ENCODE measurements around the gene CLDN1.

CLDN1 gene

GRCh38 chr3:190319660-190320059 is 2.6 kb downstream of the CLDN1 start:
- Histone ChIP-seq H3K36me3 (ENCODE audit: control insufficient read depth, insufficient read depth, low read length) (no peaks in the 10 kb centered on the region), H3K4me1 (ENCODE audit: control insufficient read depth, insufficient read depth, low read length, poor library complexity, severe bottlenecking) (peaks cover 5% of the 10 kb centered on the region), H3K9me3 (ENCODE audit: control insufficient read depth, low read length) (no peaks in the 10 kb centered on the region), H3K27ac (ENCODE audit: insufficient read depth, low read length, poor library complexity, severe bottlenecking) (no peak overlapping the region), H3K27me3 (replicated peaks; ENCODE audit: control insufficient read depth, insufficient read depth, low read length, poor library complexity, severe bottlenecking) (peaks cover 10% of the 10 kb centered on the region), H3K4me3 (ENCODE audit: insufficient read depth, low read depth, low read length, poor library complexity, severe bottlenecking) (no peak overlapping the region)
- no peak for DNase-seq

- no peak for DNase-seq
- Histone ChIP-seq H3K9me3 (ENCODE audit: control insufficient read depth, low read length) (no peaks in the 10 kb centered on the region), H3K27ac (ENCODE audit: insufficient read depth, low read length, poor library complexity, severe bottlenecking) (no peak overlapping the region), H3K4me1 (ENCODE audit: control insufficient read depth, insufficient read depth, low read length, poor library complexity, severe bottlenecking) (peaks cover 5% of the 10 kb centered on the region), H3K36me3 (ENCODE audit: control insufficient read depth, insufficient read depth, low read length) (no peaks in the 10 kb centered on the region), H3K4me3 (ENCODE audit: insufficient read depth, low read depth, low read length, poor library complexity, severe bottlenecking) (no peak overlapping the region), H3K27me3 (replicated peaks; ENCODE audit: control insufficient read depth, insufficient read depth, low read length, poor library complexity, severe bottlenecking) (peaks cover 10% of the 10 kb centered on the region)
Measured at GRCh38 chr3:190318666-190319065, 3.6 kb downstream of the CLDN1 start.

GRCh38 chr3:190314741-190315140 is 7.5 kb downstream of the CLDN1 start:
- H3K36me3 ChIP-seq (ENCODE audit: control insufficient read depth, insufficient read depth, low read length) = no peaks in the 10 kb centered on the region
- no peak for DNase-seq
- no peak overlapping the region for H3K27ac ChIP-seq (ENCODE audit: insufficient read depth, low read length, poor library complexity, severe bottlenecking)
- no peaks in the 10 kb centered on the region for H3K4me1 ChIP-seq (ENCODE audit: control insufficient read depth, insufficient read depth, low read length, poor library complexity, severe bottlenecking)
- H3K4me3 ChIP-seq (ENCODE audit: insufficient read depth, low read depth, low read length, poor library complexity, severe bottlenecking) = no peak overlapping the region
- H3K27me3 ChIP-seq (replicated peaks; ENCODE audit: control insufficient read depth, insufficient read depth, low read length, poor library complexity, severe bottlenecking) = peaks cover 5% of the 10 kb centered on the region
- no peaks in the 10 kb centered on the region for H3K9me3 ChIP-seq (ENCODE audit: control insufficient read depth, low read length)

GRCh38 chr3:190309414-190309813 is 12.8 kb downstream of the CLDN1 start:
- H3K4me3 ChIP-seq (ENCODE audit: insufficient read depth, low read depth, low read length, poor library complexity, severe bottlenecking) = no peak overlapping the region
- no peaks in the 10 kb centered on the region for H3K27me3 ChIP-seq (replicated peaks; ENCODE audit: control insufficient read depth, insufficient read depth, low read length, poor library complexity, severe bottlenecking)
- no peaks in the 10 kb centered on the region for H3K36me3 ChIP-seq (ENCODE audit: control insufficient read depth, insufficient read depth, low read length)
- no peaks in the 10 kb centered on the region for H3K9me3 ChIP-seq (ENCODE audit: control insufficient read depth, low read length)
- H3K4me1 ChIP-seq (ENCODE audit: control insufficient read depth, insufficient read depth, low read length, poor library complexity, severe bottlenecking) = no peaks in the 10 kb centered on the region
- H3K27ac ChIP-seq (ENCODE audit: insufficient read depth, low read length, poor library complexity, severe bottlenecking) = no peak overlapping the region
- no peak for DNase-seq

- H3K27ac ChIP-seq (ENCODE audit: insufficient read depth, low read length, poor library complexity, severe bottlenecking) = no peak overlapping the region
- no peaks in the 10 kb centered on the region for H3K36me3 ChIP-seq (ENCODE audit: control insufficient read depth, insufficient read depth, low read length)
- H3K4me1 ChIP-seq (ENCODE audit: control insufficient read depth, insufficient read depth, low read length, poor library complexity, severe bottlenecking) = no peaks in the 10 kb centered on the region
- no peak overlapping the region for H3K4me3 ChIP-seq (ENCODE audit: insufficient read depth, low read depth, low read length, poor library complexity, severe bottlenecking)
- DNase-seq = no peak
- no peaks in the 10 kb centered on the region for H3K9me3 ChIP-seq (ENCODE audit: control insufficient read depth, low read length)
- no peaks in the 10 kb centered on the region for H3K27me3 ChIP-seq (replicated peaks; ENCODE audit: control insufficient read depth, insufficient read depth, low read length, poor library complexity, severe bottlenecking)
Measured at GRCh38 chr3:190308154-190308553, 14.1 kb downstream of the CLDN1 start.

- no peak for DNase-seq
- Histone ChIP-seq H3K27ac (ENCODE audit: insufficient read depth, low read length, poor library complexity, severe bottlenecking) (no peak overlapping the region), H3K36me3 (ENCODE audit: control insufficient read depth, insufficient read depth, low read length) (no peaks in the 10 kb centered on the region), H3K9me3 (ENCODE audit: control insufficient read depth, low read length) (no peaks in the 10 kb centered on the region), H3K4me3 (ENCODE audit: insufficient read depth, low read depth, low read length, poor library complexity, severe bottlenecking) (no peak overlapping the region), H3K27me3 (replicated peaks; ENCODE audit: control insufficient read depth, insufficient read depth, low read length, poor library complexity, severe bottlenecking) (no peaks in the 10 kb centered on the region), H3K4me1 (ENCODE audit: control insufficient read depth, insufficient read depth, low read length, poor library complexity, severe bottlenecking) (no peaks in the 10 kb centered on the region)
Measured at GRCh38 chr3:190307164-190307545, 15.1 kb downstream of the CLDN1 start.

GRCh38 chr3:190306513-190307163 is 15.6 kb downstream of the CLDN1 start:
- no peak overlapping the region for H3K27ac ChIP-seq (ENCODE audit: insufficient read depth, low read length, poor library complexity, severe bottlenecking)
- DNase-seq = no peak
- H3K36me3 ChIP-seq (ENCODE audit: control insufficient read depth, insufficient read depth, low read length) = no peaks in the 10 kb centered on the region
- no peak overlapping the region for H3K4me3 ChIP-seq (ENCODE audit: insufficient read depth, low read depth, low read length, poor library complexity, severe bottlenecking)
- H3K9me3 ChIP-seq (ENCODE audit: control insufficient read depth, low read length) = no peaks in the 10 kb centered on the region
- H3K4me1 ChIP-seq (ENCODE audit: control insufficient read depth, insufficient read depth, low read length, poor library complexity, severe bottlenecking) = no peaks in the 10 kb centered on the region
- no peaks in the 10 kb centered on the region for H3K27me3 ChIP-seq (replicated peaks; ENCODE audit: control insufficient read depth, insufficient read depth, low read length, poor library complexity, severe bottlenecking)

- Histone ChIP-seq H3K9me3 (ENCODE audit: control insufficient read depth, low read length) (no peaks in the 10 kb centered on the region), H3K27me3 (replicated peaks; ENCODE audit: control insufficient read depth, insufficient read depth, low read length, poor library complexity, severe bottlenecking) (no peaks in the 10 kb centered on the region), H3K36me3 (ENCODE audit: control insufficient read depth, insufficient read depth, low read length) (no peaks in the 10 kb centered on the region), H3K27ac (ENCODE audit: insufficient read depth, low read length, poor library complexity, severe bottlenecking) (no peak overlapping the region), H3K4me1 (ENCODE audit: control insufficient read depth, insufficient read depth, low read length, poor library complexity, severe bottlenecking) (no peaks in the 10 kb centered on the region), H3K4me3 (ENCODE audit: insufficient read depth, low read depth, low read length, poor library complexity, severe bottlenecking) (no peak overlapping the region)
- no peak for DNase-seq
Measured at GRCh38 chr3:190306026-190306425, 16.2 kb downstream of the CLDN1 start.

- Histone ChIP-seq H3K27ac (ENCODE audit: insufficient read depth, low read length, poor library complexity, severe bottlenecking) (no peak overlapping the region), H3K9me3 (ENCODE audit: control insufficient read depth, low read length) (no peaks in the 10 kb centered on the region)
Measured at GRCh38 chr3:190305406-190305805, 16.8 kb downstream of the CLDN1 start.

GRCh38 chr3:190303884-190304283 is 18.4 kb downstream of the CLDN1 start:
- no peaks in the 10 kb centered on the region for H3K36me3 ChIP-seq (ENCODE audit: control insufficient read depth, insufficient read depth, low read length)
- no peaks in the 10 kb centered on the region for H3K4me1 ChIP-seq (ENCODE audit: control insufficient read depth, insufficient read depth, low read length, poor library complexity, severe bottlenecking)
- no peaks in the 10 kb centered on the region for H3K27me3 ChIP-seq (replicated peaks; ENCODE audit: control insufficient read depth, insufficient read depth, low read length, poor library complexity, severe bottlenecking)
- no peak overlapping the region for H3K4me3 ChIP-seq (ENCODE audit: insufficient read depth, low read depth, low read length, poor library complexity, severe bottlenecking)
- H3K27ac ChIP-seq (ENCODE audit: insufficient read depth, low read length, poor library complexity, severe bottlenecking) = no peak overlapping the region
- no peak for DNase-seq
- H3K9me3 ChIP-seq (ENCODE audit: control insufficient read depth, low read length) = no peaks in the 10 kb centered on the region

More at GRCh38 chr3:190305406-190305805, 16.8 kb downstream of the CLDN1 start:
- Histone ChIP-seq H3K27me3 (replicated peaks; ENCODE audit: control insufficient read depth, insufficient read depth, low read length, poor library complexity, severe bottlenecking) (no peaks in the 10 kb centered on the region), H3K4me1 (ENCODE audit: control insufficient read depth, insufficient read depth, low read length, poor library complexity, severe bottlenecking) (no peaks in the 10 kb centered on the region), H3K4me3 (ENCODE audit: insufficient read depth, low read depth, low read length, poor library complexity, severe bottlenecking) (no peak overlapping the region), H3K36me3 (ENCODE audit: control insufficient read depth, insufficient read depth, low read length) (no peaks in the 10 kb centered on the region)
- no peak for DNase-seq
